Mesendoderm (in vitro differentiated cells): ENCODE measurements around the gene HAND1.

Experiments used
- DNase-seq: peaks from one replicate; pipeline ENCODE4 v3.0.0; 2013
- H2AK5ac ChIP-seq: 2 replicates; pipeline ENCODE4 v1.6.1; 2013; ENCODE audit warnings: low read length, inconsistent platforms
- H2BK120ac ChIP-seq: 2 replicates; pipeline ENCODE4 v1.6.1; 2013; ENCODE audit warnings: low read depth, mild to moderate bottlenecking, low read length, moderate library complexity, mixed read lengths
- H2BK15ac ChIP-seq: replicated peaks from 2 replicates; pipeline ENCODE4 v1.6.1; 2013; ENCODE audit warnings: low read depth, mild to moderate bottlenecking, moderate library complexity
- H2BK5ac ChIP-seq: 2 replicates; pipeline ENCODE4 v1.6.1; 2013; ENCODE audit warnings: low read length, inconsistent platforms
- H3K18ac ChIP-seq: 2 replicates; pipeline ENCODE4 v1.6.1; 2013; ENCODE audit warnings: mild to moderate bottlenecking, low read length, mixed read lengths
- H3K23ac ChIP-seq: one replicate; pipeline ENCODE4 v1.6.1; 2013; ENCODE audit warnings: low read length
- H3K27ac ChIP-seq: 2 replicates; pipeline ENCODE4 v1.5.1; 2013; ENCODE audit warnings: low read depth, mild to moderate bottlenecking, inconsistent platforms, low read length, moderate library complexity
- H3K27me3 ChIP-seq: 2 replicates; pipeline ENCODE4 v1.6.1; 2013; ENCODE audit warnings: low read length, control low read depth, mild to moderate bottlenecking, inconsistent platforms; ENCODE audit not compliant: insufficient read depth, poor library complexity
- H3K36me3 ChIP-seq: 2 replicates; pipeline ENCODE4 v1.6.1; 2013; ENCODE audit warnings: low read length, inconsistent platforms; ENCODE audit not compliant: control insufficient read depth, insufficient read depth
- H3K4ac ChIP-seq: one replicate; pipeline ENCODE4 v1.6.1; 2013; ENCODE audit warnings: low read depth, mild to moderate bottlenecking, low read length, moderate library complexity
- H3K4me1 ChIP-seq: 2 replicates; pipeline ENCODE4 v1.6.1; 2013; ENCODE audit warnings: low read depth, low read length, inconsistent platforms; ENCODE audit not compliant: control insufficient read depth
- H3K4me2 ChIP-seq: 2 replicates; pipeline ENCODE4 v1.6.1; 2013; ENCODE audit warnings: low read length
- H3K4me3 ChIP-seq: 2 replicates; pipeline ENCODE4 v1.5.1; 2013; ENCODE audit warnings: mild to moderate bottlenecking, low read length
- H3K56ac ChIP-seq: one replicate; pipeline ENCODE4 v1.6.1; 2013; ENCODE audit warnings: low read length
- H3K79me1 ChIP-seq: 2 replicates; pipeline ENCODE4 v1.6.1; 2013; ENCODE audit warnings: low read length, inconsistent platforms
- H3K79me2 ChIP-seq: 2 replicates; pipeline ENCODE4 v1.6.1; 2013; ENCODE audit warnings: mild to moderate bottlenecking, low read length; ENCODE audit not compliant: control insufficient read depth, insufficient read depth
- H3K9ac ChIP-seq: 2 replicates; pipeline ENCODE4 v1.6.1; 2013; ENCODE audit warnings: low read length, inconsistent platforms
- H4K5ac ChIP-seq: one replicate; pipeline ENCODE4 v1.6.1; 2013; ENCODE audit warnings: low read length
- H4K8ac ChIP-seq: one replicate; pipeline ENCODE4 v1.6.1; 2013; ENCODE audit warnings: low read depth, mild to moderate bottlenecking, control low read depth, low read length, moderate library complexity
- WGBS: extraction: QIAGEN DNeasy Blood & Tissue Kit; methylation state at CpG from one replicate; pipeline ENCODE4 v1.1.7; 2013; ENCODE audit warnings: low lambda C conversion rate, missing lambda C conversion rate; ENCODE audit not compliant: insufficient coverage; ENCODE audit errors: extremely low coverage; 5-methylcytosine and 5-hydroxymethylcytosine counted together

HAND1 gene

GRCh38 chr5:154437281-154437965 is 40.6 kb downstream of the HAND1 start:
- no peak overlapping the region for H3K4ac ChIP-seq
- no peaks in the 10 kb centered on the region for H3K4me1 ChIP-seq

DNA sequence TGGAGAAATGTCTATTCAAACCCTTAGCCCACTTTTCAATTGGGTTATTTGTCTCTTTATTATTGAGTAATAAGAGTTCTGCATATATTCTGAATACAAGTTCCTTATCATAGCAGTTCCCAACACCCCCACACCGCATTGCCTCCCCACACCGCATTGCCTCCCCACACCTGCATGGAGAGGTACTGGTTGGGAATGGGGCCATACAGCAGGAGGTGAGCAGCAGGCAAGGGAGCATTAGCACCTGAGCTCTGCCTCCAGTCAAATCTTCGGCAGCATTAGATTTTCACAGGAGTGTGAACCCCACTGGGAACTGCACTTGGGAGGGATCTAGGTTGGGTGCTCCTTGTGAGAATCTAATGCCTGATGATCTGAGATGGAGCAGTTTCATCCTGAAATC is 42.8 kb downstream of the HAND1 start:
- Histone ChIP-seq H3K23ac (no peak overlapping the region), H3K36me3 (peaks cover 2% of the 10 kb centered on the region), H3K4me3 (no peak overlapping the region), H4K5ac (no peak overlapping the region), H3K27ac (no peak overlapping the region), H3K4ac (no peak overlapping the region), H3K9ac (no peak overlapping the region), H3K18ac (no peak overlapping the region), H4K8ac (no peak overlapping the region), H2AK5ac (no peak overlapping the region), H2BK15ac (no peak overlapping the region), H3K4me2 (no peak overlapping the region), H3K27me3 (no peaks in the 10 kb centered on the region), H3K79me1 (no peaks in the 10 kb centered on the region), H3K4me1 (no peaks in the 10 kb centered on the region), H3K79me2 (no peaks in the 10 kb centered on the region), H2BK120ac (no peak overlapping the region), H2BK5ac (no peak overlapping the region), H3K56ac (no peak overlapping the region)
- no CpG with 5 or more reads among the region's 3 CpGs for WGBS
- no peak for DNase-seq

More at GRCh38 chr5:154437281-154437965, 40.6 kb downstream of the HAND1 start:
- no peak overlapping the region for H2BK5ac ChIP-seq
- no peak overlapping the region for H3K23ac ChIP-seq
- no peak overlapping the region for H3K9ac ChIP-seq
- WGBS: no CpG with 5 or more reads among the region's 5 CpGs
- H4K5ac ChIP-seq: no peak overlapping the region
- no peaks in the 10 kb centered on the region for H3K27me3 ChIP-seq
- no peak overlapping the region for H3K56ac ChIP-seq
- no peak overlapping the region for H3K27ac ChIP-seq
- H4K8ac ChIP-seq: no peak overlapping the region
- no peak overlapping the region for H3K18ac ChIP-seq
- H3K4me3 ChIP-seq: no peak overlapping the region
- no peak overlapping the region for H2BK15ac ChIP-seq
- no peak overlapping the region for H2BK120ac ChIP-seq
- no peaks in the 10 kb centered on the region for H3K79me1 ChIP-seq
- H3K4me2 ChIP-seq: no peak overlapping the region
- no peak overlapping the region for H2AK5ac ChIP-seq
- no peak for DNase-seq
- no peaks in the 10 kb centered on the region for H3K79me2 ChIP-seq
- H3K36me3 ChIP-seq: peaks cover 2% of the 10 kb centered on the region

DNA sequence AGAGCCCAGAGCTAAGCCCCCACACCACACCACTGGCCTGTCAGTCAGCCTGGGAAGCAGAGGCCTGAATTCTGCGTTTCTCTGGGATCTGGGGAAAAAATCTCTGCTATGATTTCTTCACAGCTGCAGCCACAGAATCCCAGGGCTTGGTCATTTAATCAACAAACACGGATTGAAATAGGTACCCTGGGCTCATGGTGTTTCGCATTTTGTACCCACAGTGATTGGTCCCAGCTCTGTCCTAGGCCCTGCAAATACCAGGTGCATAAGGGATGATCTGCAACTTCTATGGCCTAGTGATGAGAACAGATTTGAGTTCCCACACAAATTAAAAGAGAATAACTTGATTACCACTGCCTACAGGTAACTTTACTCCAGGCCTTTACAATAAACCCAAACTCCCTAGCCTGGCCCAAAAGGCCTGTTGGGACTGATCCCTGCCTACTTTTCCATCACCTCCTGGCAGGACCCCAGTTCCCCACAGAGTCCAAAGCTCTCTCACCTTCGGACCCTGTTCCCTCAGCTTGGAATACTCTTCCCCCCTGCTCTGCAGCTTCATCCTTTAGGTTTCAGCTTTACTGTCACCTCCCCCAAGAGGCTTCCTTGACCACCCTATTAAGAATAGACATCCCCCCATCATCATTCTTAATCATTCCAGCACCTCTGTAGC is 46.9 kb downstream of the HAND1 start:
- no peak overlapping the region for H3K27ac ChIP-seq
- H3K18ac ChIP-seq: no peak overlapping the region

DNA sequence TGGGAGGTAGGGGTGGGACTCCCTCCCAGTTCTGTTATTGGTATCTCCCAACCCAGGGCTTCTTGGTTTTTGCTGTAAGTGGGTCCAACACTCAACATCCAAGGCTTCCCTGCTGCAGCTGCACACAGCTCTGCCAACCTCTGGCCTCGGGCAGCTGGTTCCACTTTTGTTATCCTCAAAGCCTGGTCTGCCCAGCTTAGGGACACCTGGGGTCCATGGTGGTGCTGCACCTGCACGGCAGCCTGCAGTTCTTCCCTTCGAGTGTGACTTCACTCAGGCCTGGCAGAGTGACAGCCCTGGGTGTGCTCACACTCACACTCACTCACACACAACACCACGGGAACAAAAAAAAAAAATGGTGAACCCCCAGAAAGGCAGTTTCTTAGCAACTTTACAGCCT is 47.6 kb downstream of the HAND1 start:
- no peaks in the 10 kb centered on the region for H3K4me1 ChIP-seq
- H4K5ac ChIP-seq: no peak overlapping the region
- H3K79me2 ChIP-seq: no peaks in the 10 kb centered on the region
- no peak overlapping the region for H2BK5ac ChIP-seq
- H3K36me3 ChIP-seq: no peaks in the 10 kb centered on the region
- H3K9ac ChIP-seq: no peak overlapping the region
- no peak overlapping the region for H2AK5ac ChIP-seq
- no peak overlapping the region for H3K56ac ChIP-seq
- H2BK15ac ChIP-seq: no peak overlapping the region
- H3K4me2 ChIP-seq: no peak overlapping the region
- H3K79me1 ChIP-seq: no peaks in the 10 kb centered on the region
- no peak overlapping the region for H4K8ac ChIP-seq
- no peak overlapping the region for H3K4me3 ChIP-seq
- no peak overlapping the region for H2BK120ac ChIP-seq
- no peak overlapping the region for H3K18ac ChIP-seq
- no peak for DNase-seq
- no peak overlapping the region for H3K4ac ChIP-seq
- H3K23ac ChIP-seq: no peak overlapping the region
- H3K27me3 ChIP-seq: no peaks in the 10 kb centered on the region
- no CpG with 5 or more reads among the region's 4 CpGs for WGBS
- H3K27ac ChIP-seq: no peak overlapping the region

More for the DNA sequence above, 46.9 kb downstream of the HAND1 start:
- Histone ChIP-seq H3K4me3 (no peak overlapping the region), H3K27me3 (no peaks in the 10 kb centered on the region), H4K5ac (no peak overlapping the region), H3K36me3 (no peaks in the 10 kb centered on the region), H2BK120ac (no peak overlapping the region), H3K23ac (no peak overlapping the region), H3K79me2 (no peaks in the 10 kb centered on the region), H3K9ac (no peak overlapping the region), H2BK15ac (no peak overlapping the region), H2AK5ac (no peak overlapping the region), H4K8ac (no peak overlapping the region), H3K56ac (no peak overlapping the region), H2BK5ac (no peak overlapping the region), H3K4me1 (no peaks in the 10 kb centered on the region), H3K4me2 (no peak overlapping the region), H3K4ac (no peak overlapping the region), H3K79me1 (no peaks in the 10 kb centered on the region)
- no peak for DNase-seq
- WGBS: no CpG with 5 or more reads among the region's 4 CpGs

DNA sequence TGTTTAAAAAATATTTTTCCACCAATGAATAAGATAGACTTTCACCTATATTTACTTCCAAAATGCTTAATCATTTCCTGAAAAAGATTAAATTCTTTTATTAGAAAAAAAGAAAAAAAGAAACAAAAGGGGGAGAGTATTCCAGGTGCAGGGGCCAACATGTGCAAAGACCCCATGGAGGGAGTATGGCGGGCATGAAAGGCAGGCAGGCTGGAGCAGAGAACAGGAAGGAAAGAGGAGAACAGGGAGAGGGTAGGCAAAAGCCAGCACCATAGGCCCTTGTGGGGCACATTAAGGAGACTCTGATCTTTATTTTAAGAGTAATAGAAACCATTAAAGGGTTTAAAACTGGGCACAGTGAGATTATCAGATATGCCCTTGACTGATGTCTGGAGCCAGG is 48.7 kb downstream of the HAND1 start:
- WGBS: no CpG with 5 or more reads among the region's 1 CpG
- no peak for DNase-seq

More for the DNA sequence above, 48.7 kb downstream of the HAND1 start:
- no peak overlapping the region for H3K23ac ChIP-seq
- no peak overlapping the region for H2BK15ac ChIP-seq
- no peak overlapping the region for H3K18ac ChIP-seq
- no peaks in the 10 kb centered on the region for H3K4me1 ChIP-seq
- no peaks in the 10 kb centered on the region for H3K27me3 ChIP-seq
- no peak overlapping the region for H2BK5ac ChIP-seq
- no peak overlapping the region for H3K56ac ChIP-seq
- H3K79me1 ChIP-seq: no peaks in the 10 kb centered on the region
- H3K9ac ChIP-seq: no peak overlapping the region
- H3K79me2 ChIP-seq: no peaks in the 10 kb centered on the region
- H3K36me3 ChIP-seq: no peaks in the 10 kb centered on the region
- no peak overlapping the region for H3K4me3 ChIP-seq
- no peak overlapping the region for H2AK5ac ChIP-seq
- no peak overlapping the region for H3K27ac ChIP-seq
- H3K4ac ChIP-seq: no peak overlapping the region
- H4K5ac ChIP-seq: no peak overlapping the region
- no peak overlapping the region for H4K8ac ChIP-seq
- no peak overlapping the region for H2BK120ac ChIP-seq
- H3K4me2 ChIP-seq: no peak overlapping the region
